Right lobe of liver (tissue), 6 donors: Measurements from ENCODE around the gene TACC3. TPM values are rescaled to one million over a fixed set of nuclear protein-coding genes. Genes with fewer than 3 reads are reported as not detected.

Experiments used
- ATAC-seq, 4 donors: fragments of 200-7000 bp; cut with Tn5 transposase; one replicate each; pipeline ENCODE4 v1.9.1; 2020; ENCODE audit warnings: mild to moderate bottlenecking in 4 of 4, moderate library complexity in 4 of 4
- DNase-seq, 3 donors: peaks; one replicate each; pipeline ENCODE4 v3.0.0-alpha.2; 2020
- H3K27ac ChIP-seq, 3 donors: fragments of 200-600 bp; one replicate each; pipeline ENCODE4 v1.8.0; 2022
- H3K27me3 ChIP-seq, 2 donors: fragments of 200-600 bp; one replicate each; pipeline ENCODE4 v1.8.0; 2022
- H3K36me3 ChIP-seq, 4 donors: fragments of 200-600 bp; sonication (generic) in 1 of 4; one replicate each; pipeline versions ENCODE4 v1.5.1 to v1.8.0; 2017 to 2022; ENCODE audit warnings: control low read depth in 1 of 4
- H3K4me1 ChIP-seq, 4 donors: fragments of 200-600 bp; sonication (generic) in 1 of 4; one replicate each; pipeline versions ENCODE4 v1.5.1 to v1.8.0; 2017 to 2022; ENCODE audit warnings: control low read depth in 1 of 4
- H3K4me3 ChIP-seq, 3 donors: fragments of 200-600 bp; one replicate each; pipeline ENCODE4 v1.8.0; 2022
- H3K9me3 ChIP-seq, 4 donors: fragments of 200-600 bp; sonication (generic) in 1 of 4; one replicate each; pipeline versions ENCODE4 v1.5.1 to v1.8.0; 2017 to 2022; ENCODE audit warnings: control low read depth in 1 of 4
- CTCF ChIP-seq, 4 donors: fragments of 200-600 bp in 3 of 4; fragments of 450-650 bp in 1 of 4; IDR thresholded peaks; one replicate each; pipeline versions ENCODE4 v1.5.1 to v1.8.0; 2016 to 2022; ENCODE audit warnings: antibody characterized with exemption in 4 of 4, mild to moderate bottlenecking in 2 of 4
- POLR2A ChIP-seq: fragments of 450-650 bp; IDR thresholded peaks from one replicate; pipeline ENCODE4 v1.6.1; 2017; ENCODE audit warnings: antibody characterized with exemption, mild to moderate bottlenecking
- WGBS: methylation state at CpG from one replicate; pipeline ENCODE4 v1.1.6; 2018; ENCODE audit warnings: low coverage, low lambda C conversion rate; ENCODE audit not compliant: insufficient coverage; ENCODE audit errors: missing lambda C conversion rate; 5-methylcytosine and 5-hydroxymethylcytosine counted together
- intact Hi-C, 2 donors: fragments of 100-400 bp; cut with DNase I; formaldehyde crosslinking; loops; one replicate each; pipeline versions ENCODE4 v1.11.2 to v1.14.1; 2022
- long read RNA-seq: library from polyadenylated mRNA; unstranded; transcript quantifications from one replicate; pipeline ENCODE4 v2.0.0, GENCODE V29; 2019
- total RNA-seq, 6 experiments: library from RNA; depleted of rRNA in 2 of 6; stranded (reverse); fragments of >200 nt in 2 of 6; fragmentation: NEBNext Ultra II Directional in 3 of 6; extraction: Animal tissue kit (Norgen Biotek cat#: 25700) in 3 of 6; gene quantifications; one replicate each; pipeline versions ENCODE4 v1.1.0 to v1.2.4, GENCODE V29; 2016 to 2023
- donor health status: DM: no; HTN: yes; CAD: no.
- donor health status: DM: no; HTN: no; CAD: no.
- donor health status: DM: no; HTN: no; CAD: no.
- donor health status: DM: no; HTN: yes; CAD: no.
- donor health status: DM: no; HTN: yes; CAD: no.

The TACC3 gene
- 1 to 10 TPM; 2.2 to 5.7 (median 4.8) TPM for total RNA-seq
- long read RNA-seq, result 0 reads

- peak; percentile 91 to 97 (median 97) for DNase-seq
- Histone ChIP-seq H3K9me3 (no peaks in the 10 kb centered on the region), H3K4me1 (peaks cover 0 to 39% (median 15%) of the 10 kb centered on the region in 4 donors), H3K27ac (peak within 1 kb of the TSS; percentile 80 to 94 (median 92)), H3K27me3 (no peaks in the 10 kb centered on the region), H3K4me3 (peak within 1 kb of the TSS; percentile 55 to 82 (median 79)), H3K36me3 (peaks cover 0 to 3% (median 1%) of the 10 kb centered on the region in 4 donors)
- no CpG with 5 or more reads among the region's 83 CpGs for WGBS
- ATAC-seq, result peak; percentile 84 to 91 (median 86)
- intact Hi-C loops, result no loop called here
- TF ChIP-seq CTCF (IDR thresholded peaks at IDR 0.05) (no peak), POLR2A (peak; percentile 76)
These were observed at the start of gene TACC3, which contains the start of gene TMEM129 for GRCh38 chr4:1721003-1721665. Gene TACC3, plus strand, starts transcription at chr4:1721521. Its CDS starts 1,901 bp downstream, at chr4:1723422. Gene TMEM129, minus strand, starts transcription at chr4:1721323. Its CDS starts 486 bp downstream, at chr4:1720837.

- DNase-seq (no peak), ATAC-seq (no peak)
- Histone ChIP-seq H3K27me3 (no peaks in the 10 kb centered on the region), H3K36me3 (no peaks in the 10 kb centered on the region), H3K4me3 (no peak overlapping the region), H3K4me1 (no peaks in the 10 kb centered on the region), H3K27ac (no peak overlapping the region), H3K9me3 (no peaks in the 10 kb centered on the region)
- 96% methylated on average over 4 of the region's 20 CpGs for WGBS
- intact Hi-C loops, result no loop called here
- TF ChIP-seq CTCF (IDR thresholded peaks at IDR 0.05) (no peak), POLR2A (no peak)
These were observed 47.6 kb upstream of the TACC3 start for GRCh38 chr4:1673671-1674070.

GRCh38 chr4:1674682-1675081 lies 46.6 kb upstream of the TACC3 start:
- Histone ChIP-seq H3K36me3 (no peaks in the 10 kb centered on the region), H3K27ac (no peak overlapping the region), H3K4me1 (no peaks in the 10 kb centered on the region), H3K27me3 (no peaks in the 10 kb centered on the region), H3K9me3 (no peaks in the 10 kb centered on the region), H3K4me3 (no peak overlapping the region)
- 82% methylated on average over 6 of the region's 9 CpGs for WGBS
- ATAC-seq, result no peak
- no peak for DNase-seq
- no peak for TF ChIP-seq POLR2A
- no peak for TF ChIP-seq CTCF (IDR thresholded peaks at IDR 0.05)
- intact Hi-C loops, result no loop called here

- no peak overlapping the region for H3K27ac ChIP-seq
- DNase-seq (no peak), ATAC-seq (peak in 1 of 4 donors; percentile 11)
- TF ChIP-seq POLR2A (no peak), CTCF (IDR thresholded peaks at IDR 0.05) (no peak)
- no peaks in the 10 kb centered on the region for H3K36me3 ChIP-seq
- intact Hi-C loops, result no loop called here
- no peaks in the 10 kb centered on the region for H3K9me3 ChIP-seq
- H3K4me3 ChIP-seq, result no peak overlapping the region
- H3K27me3 ChIP-seq, result no peaks in the 10 kb centered on the region
- 87% methylated on average over 7 of the region's 19 CpGs for WGBS
- H3K4me1 ChIP-seq, result no peaks in the 10 kb centered on the region
These were observed 46.1 kb upstream of the TACC3 start for GRCh38 chr4:1675136-1675801.
